Esophagus muscularis mucosa (tissue), 3 donors: ENCODE measurements around the gene ANKRD11.
"Not testable (repeated sequence)": the region's sequence is repeated elsewhere in the genome, so short reads cannot be mapped to it uniquely, and the experiment has no call there.

Source experiments
- CTCF ChIP-seq, 3 experiments: fragments of 200-600 bp in 2 of 3; fragments of 450-650 bp in 1 of 3; sonication (generic) in 2 of 3; IDR thresholded peaks; one replicate each; pipeline ENCODE4 v1.5.1; 2017 to 2019; ENCODE audit warnings: antibody characterized with exemption in 3 of 3, mild to moderate bottlenecking in 2 of 3, moderate library complexity in 1 of 3
- POLR2A ChIP-seq: fragments of 450-650 bp; IDR thresholded peaks from one replicate; pipeline ENCODE4 v1.6.1; 2017; ENCODE audit warnings: antibody characterized with exemption, moderate library complexity, mild to moderate bottlenecking, low read depth
- POLR2AphosphoS5 ChIP-seq, 2 donors: sonication (generic); formaldehyde crosslinking; IDR thresholded peaks; one replicate each; pipeline ENCODE4 v1.6.1; 2017; ENCODE audit warnings: antibody characterized with exemption in 2 of 2

- not testable (repeated sequence) for TF ChIP-seq CTCF (IDR thresholded peaks at IDR 0.05); POLR2AphosphoS5 (IDR thresholded peaks at IDR 0.05); POLR2A
Observed at GRCh38 chr16:89362540-89363223, 127.7 kb downstream of the ANKRD11 start.
